Activated naive CD8-positive, alpha-beta T cell treated with anti-CD3 and anti-CD28 coated beads, Interleukin-2, amount 10 ng/mL, durations not matched to agents 7 days and 5 days (primary cell): ENCODE measurements around the gene NPHP1. TPM values are rescaled to one million over a fixed set of nuclear protein-coding genes. Genes with fewer than 3 reads are reported as not detected.

Source experiments
- microRNA-seq: library from miRNA; unstranded; fragments of <30 nt; microRNA quantifications from one replicate; pipeline ENCODE4 v1.2.0, GENCODE V29; 2022
- total RNA-seq, 2 experiments: library from RNA; stranded (reverse); gene quantifications; one replicate each; pipeline ENCODE4 v1.2.3, GENCODE V29; 2021

Gene NPHP1
- total RNA-seq, 2 experiments from 2014 or later: 0.43 to 0.72 TPM

Small RNAs within 50 kb of the gene (microRNA-seq; reads per million reads assigned to microRNA genes)
- gene MIR4436B1: not detected

Other genes with a start within 250 kb of the NPHP1 start
- not detected for gene MALL, start 89.2 kb downstream of the NPHP1 start, total RNA-seq
- gene MTLN, start 7.5 kb upstream of the NPHP1 start, total RNA-seq: 10 to 100 TPM; 49.3 to 51.1 TPM